Mammary epithelial cell (primary cell): Measurements from ENCODE around the gene CTBP2.

Source experiments
- EZH2 ChIP-seq: IDR thresholded peaks from 2 replicates; pipeline ENCODE4 v1.6.1; 2012; ENCODE audit warnings: low read length, inconsistent platforms, borderline replicate concordance
- TF ChIP-seq, protein P1 (sequence below), 2 donors: IDR thresholded peaks in 1 of 2; conservative IDR thresholded peaks in 1 of 2; 2 replicates each; pipeline ENCODE4 v1.5.1; 2011 to 2012; ENCODE audit warnings: inconsistent platforms in 2 of 2, low read length in 2 of 2, mild to moderate bottlenecking in 2 of 2, control low read depth in 1 of 2, low read depth in 1 of 2; ENCODE audit not compliant: insufficient read depth in 1 of 2; ENCODE audit errors: extremely low read depth in 1 of 2

DNA sequence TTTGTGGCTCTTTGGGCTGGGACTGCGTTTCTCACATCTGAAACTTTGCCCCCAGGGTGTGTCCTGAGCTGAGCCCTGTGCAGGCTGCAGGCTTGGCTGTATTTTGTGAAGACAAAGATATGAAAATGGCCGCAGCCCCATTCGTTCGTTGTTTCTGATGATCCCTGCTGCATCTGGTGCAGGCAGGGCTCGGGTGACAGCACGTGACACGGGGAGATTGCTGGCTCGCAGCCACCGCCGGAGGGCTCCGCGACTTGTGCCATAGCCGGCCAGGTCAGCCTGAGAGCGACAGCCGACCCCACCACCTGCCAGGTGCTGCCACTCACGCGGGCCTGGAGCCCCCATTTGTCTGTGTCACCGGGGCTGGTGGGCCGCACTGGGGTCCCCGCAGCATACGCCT is 137.1 kb downstream of the CTBP2 start:
- TF ChIP-seq, protein P1, sequence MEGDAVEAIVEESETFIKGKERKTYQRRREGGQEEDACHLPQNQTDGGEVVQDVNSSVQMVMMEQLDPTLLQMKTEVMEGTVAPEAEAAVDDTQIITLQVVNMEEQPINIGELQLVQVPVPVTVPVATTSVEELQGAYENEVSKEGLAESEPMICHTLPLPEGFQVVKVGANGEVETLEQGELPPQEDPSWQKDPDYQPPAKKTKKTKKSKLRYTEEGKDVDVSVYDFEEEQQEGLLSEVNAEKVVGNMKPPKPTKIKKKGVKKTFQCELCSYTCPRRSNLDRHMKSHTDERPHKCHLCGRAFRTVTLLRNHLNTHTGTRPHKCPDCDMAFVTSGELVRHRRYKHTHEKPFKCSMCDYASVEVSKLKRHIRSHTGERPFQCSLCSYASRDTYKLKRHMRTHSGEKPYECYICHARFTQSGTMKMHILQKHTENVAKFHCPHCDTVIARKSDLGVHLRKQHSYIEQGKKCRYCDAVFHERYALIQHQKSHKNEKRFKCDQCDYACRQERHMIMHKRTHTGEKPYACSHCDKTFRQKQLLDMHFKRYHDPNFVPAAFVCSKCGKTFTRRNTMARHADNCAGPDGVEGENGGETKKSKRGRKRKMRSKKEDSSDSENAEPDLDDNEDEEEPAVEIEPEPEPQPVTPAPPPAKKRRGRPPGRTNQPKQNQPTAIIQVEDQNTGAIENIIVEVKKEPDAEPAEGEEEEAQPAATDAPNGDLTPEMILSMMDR (conservative IDR thresholded peaks at IDR 0.05 in 1 of 2, IDR thresholded peaks at IDR 0.05 in 1 of 2; ENCODE audit: extremely low read depth in 1 of 2, insufficient read depth in 1 of 2, low read depth in 1 of 2, low read length in 2 of 2): no peak
- TF ChIP-seq EZH2: no peak
